ENCODE data around the gene EPHA3.
"Not testable (repeated sequence)": the region's sequence is repeated elsewhere in the genome, so short reads cannot be mapped to it uniquely, and the experiment has no call there.

Gene EPHA3

DNA sequence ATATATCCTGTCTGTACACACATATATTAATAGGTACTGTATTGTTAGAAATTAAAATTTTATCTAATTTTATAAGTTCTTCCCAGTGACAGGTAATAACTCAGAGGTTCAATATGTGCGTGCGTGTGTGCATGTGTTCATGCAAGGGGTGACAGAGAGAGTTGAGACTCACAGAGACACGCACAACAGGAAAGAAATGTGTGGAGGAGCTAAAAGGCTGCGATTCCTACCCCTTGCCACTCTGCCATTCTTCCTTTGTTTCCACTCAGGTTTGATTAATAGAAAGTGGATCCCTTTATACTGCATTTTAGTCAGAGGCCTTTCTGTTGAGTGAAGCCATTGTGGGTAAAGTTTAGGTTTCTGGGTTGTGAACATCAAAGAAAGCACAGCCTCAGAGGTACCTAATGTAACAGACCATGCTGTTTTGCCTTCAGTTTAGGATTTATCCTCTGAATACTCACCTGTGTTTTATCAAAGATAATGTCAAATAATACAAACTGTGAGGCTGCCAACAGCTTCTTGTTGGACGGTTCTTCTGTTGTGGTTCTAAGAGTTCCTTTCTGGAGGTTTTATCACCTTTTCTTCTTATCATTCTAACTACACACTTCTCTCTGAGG lies 182.3 kb downstream of the EPHA3 start:
- DNase-seq: no peak

DNA sequence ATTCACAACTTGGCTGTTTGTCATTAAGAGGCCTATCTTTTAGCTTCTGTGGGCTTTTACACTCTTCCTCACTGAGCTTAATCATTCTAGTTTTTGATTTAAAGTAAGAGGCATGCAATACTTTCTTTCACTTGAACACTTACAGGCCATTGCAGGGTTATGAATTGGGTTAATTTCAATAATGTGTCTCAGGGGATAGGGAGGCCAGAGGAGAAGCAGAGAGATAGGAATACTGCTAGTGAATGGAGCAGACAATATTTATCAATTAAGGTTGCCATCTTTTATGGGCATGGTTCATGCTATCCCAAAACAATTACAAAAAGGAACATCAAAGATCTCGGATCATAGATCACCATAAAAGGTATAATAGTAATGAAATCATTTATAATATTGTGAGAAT lies 189.8 kb downstream of the EPHA3 start:
- DNase-seq: no peak

GRCh38 chr3:89300526-89300925 lies 193.1 kb downstream of the EPHA3 start:
- no peak for DNase-seq

DNA sequence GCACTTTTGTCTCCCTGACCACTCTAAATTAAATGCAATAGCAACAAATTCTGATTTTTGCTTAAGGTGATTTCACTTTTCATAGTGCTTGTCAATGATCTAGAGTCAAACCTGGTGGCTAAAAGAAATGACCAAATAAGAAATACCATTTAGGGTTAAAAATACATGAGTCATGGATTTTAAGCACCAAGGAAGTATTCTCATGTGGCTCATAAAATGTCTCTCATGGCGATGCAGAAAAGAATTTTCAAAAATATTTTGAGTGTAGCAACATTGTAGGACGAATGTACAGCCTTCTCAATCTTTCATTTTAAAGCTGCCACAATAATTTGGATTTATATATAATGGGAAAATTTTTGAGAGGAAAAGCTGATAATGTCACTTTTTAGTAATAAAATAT lies 193.6 kb downstream of the EPHA3 start:
- no peak for DNase-seq

DNA sequence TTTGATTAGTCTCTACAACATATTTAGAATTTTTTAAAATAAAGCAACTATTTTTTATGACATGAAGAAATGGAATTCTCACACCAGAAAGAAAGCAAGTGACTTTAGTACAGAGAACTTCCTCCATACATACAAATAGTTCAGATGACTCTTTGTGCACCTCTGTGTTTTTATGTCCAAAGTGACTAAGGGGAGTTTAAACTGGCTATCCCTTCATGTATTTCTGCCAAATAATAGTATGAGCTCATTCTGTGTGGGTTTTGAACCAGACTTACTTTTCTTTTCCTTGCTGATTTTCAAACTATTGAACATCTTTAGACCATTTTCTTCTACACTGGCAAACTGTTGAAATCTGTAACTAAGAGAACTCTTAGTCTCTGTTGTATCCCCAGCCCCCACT lies 196.3 kb downstream of the EPHA3 start:
- no peak for DNase-seq

- DNase-seq: no peak
Observed at GRCh38 chr3:89306540-89306939, 199.1 kb downstream of the EPHA3 start.

DNA sequence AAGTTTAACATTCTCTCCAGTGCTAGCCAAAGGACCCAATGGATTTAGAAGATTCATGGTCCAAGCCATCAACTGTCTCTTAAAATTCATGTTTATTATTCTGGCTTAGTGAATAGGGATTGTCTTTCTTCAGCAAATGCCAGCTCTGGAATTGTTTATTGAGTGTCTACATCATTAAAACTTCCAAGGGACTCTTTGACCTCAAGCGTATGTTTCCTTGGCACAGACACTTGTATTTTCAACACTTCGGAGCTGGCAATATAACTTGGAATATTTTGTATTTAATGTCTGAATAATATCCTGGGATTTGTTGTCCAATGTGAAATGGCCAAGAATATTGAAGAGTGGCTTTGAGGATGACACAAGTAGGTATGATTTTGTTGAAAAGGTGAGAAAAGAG lies 204.2 kb downstream of the EPHA3 start:
- DNase-seq: no peak

- DNase-seq: no peak
Observed at GRCh38 chr3:89312141-89312540, 204.7 kb downstream of the EPHA3 start.

DNA sequence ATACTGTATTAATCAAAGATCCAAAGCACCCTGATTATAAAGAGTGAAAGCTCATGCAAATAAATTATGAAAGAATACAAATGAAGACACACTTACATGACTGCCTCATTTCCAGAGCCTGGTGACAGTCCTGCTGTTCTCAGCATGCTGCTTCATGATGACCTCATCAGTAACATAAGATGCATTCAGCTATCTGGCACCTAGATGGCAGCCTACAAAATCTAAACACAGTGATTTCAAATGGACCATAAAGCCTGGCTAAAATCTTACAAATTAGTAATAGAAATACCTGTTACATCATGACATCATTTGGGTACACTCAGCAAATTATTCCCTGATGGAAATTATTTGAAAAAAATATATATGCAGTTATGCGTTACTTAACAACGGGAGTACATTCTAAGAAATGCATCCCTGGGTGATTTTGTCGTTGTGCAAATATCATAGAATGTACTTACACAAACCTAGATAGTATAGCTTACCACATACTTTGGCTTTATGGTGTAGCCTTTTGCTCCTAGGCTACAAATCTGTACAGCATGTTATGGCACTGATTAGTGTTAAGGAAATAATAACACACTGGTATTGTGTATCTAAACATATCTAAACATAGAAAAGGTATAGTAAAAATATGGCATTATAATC lies 207.2 kb downstream of the EPHA3 start:
- no peak for DNase-seq

DNA sequence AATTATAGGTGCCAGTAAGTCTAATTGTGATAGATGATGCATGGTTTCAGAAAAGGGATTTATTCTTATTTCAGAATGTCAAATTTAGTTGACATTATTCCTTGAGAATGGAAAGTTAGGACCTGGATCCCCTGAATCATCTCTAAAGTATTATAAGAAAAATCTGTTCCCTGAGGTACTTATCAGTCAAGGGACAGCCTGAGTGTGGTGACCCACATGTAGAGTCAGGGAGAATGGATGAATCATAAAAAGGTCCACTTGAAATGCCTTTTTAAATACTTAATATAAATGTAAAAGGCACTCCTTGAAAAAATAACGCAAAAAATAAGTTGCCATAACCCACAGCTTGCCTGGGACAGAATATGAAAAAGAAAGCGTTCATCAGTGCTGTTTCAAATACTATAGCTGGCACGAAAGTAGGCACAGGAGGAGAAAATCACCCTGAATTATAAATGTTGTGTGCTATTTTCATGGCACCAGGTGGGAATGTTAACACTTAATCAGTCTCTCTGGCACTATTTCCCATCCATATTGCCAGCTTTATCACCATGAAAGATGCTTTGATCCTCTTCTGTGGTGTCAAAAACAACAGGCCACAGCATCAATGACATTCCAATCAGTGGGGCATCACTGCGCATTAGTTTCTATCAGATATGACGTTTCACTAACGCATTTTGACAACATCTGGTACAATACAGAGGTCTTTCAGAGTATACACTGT lies 208.5 kb downstream of the EPHA3 start:
- no peak for DNase-seq

DNA sequence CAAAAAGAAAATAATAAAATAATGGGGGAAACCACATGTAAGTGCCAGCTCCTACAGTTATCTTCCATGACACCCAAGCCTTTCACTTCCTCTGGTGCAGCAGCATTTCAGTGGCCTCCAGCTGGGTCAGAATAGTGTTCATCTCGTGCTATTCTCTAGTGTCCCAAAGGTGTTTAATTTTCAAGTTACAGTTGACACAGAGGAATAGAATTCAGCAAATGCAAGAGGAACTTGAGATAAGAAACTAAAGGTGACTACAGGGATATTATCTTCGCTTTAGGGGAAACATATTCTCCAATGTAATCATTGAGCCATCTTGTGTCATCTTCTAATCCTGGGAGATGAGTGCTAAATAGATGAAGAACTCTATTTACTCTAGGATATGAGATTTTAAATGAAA lies 212.8 kb downstream of the EPHA3 start:
- DNase-seq: no peak

DNA sequence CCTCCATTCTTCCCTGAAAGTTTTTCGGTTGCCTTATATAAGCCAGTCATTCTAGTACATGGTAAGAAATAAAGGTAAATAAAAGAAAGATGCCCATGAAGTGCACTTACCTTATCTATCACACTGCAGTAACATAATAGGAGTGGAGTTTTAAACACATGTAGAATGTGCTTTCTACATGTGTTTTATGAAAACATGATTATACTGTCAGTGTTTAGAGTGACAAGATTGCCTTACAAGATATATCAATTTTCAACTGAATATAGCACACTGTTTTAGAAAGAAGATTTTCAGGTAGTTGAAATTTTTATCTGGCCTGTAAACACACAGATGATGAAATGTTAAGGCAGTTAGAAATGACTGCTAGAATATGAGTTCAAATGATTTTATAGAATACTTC lies 219.6 kb downstream of the EPHA3 start:
- DNase-seq: no peak

DNA sequence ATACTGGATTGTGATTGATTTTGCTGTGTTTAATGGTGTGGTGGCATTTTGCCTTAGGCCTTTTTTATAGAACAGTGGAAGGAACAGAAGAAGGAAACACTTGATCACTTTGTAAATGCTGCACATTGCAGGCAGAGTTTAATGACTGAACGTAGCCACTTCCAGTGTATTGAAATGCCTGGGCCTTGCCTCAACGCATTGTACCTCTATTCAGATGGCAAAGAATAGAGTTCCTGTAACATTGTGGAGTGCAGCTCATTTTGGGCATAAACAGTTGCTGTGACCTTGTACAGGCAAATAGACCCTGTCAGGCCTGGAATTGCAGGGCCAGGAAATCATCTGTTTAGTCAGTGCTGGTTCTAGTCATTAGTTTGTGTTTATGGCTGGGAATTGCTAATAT lies 225.0 kb downstream of the EPHA3 start:
- no peak for DNase-seq

DNA sequence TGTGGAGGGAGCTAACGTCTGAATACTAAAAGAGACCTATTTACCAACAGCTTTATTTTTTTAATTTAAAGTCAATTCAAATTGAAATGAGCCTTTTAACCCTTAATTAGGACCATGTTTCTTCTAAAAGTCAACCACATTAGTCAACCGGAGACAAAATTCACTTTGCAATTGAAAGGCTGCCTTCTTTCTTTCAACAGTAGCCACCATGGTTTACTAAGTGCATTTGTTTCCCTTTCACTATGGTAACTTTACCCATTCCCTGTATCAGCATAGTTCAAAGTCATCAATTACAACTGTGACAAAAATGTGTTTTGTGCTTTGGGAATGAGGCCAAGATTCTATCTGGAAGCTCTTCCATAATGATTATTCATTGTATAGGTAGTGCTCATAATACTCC lies 225.4 kb downstream of the EPHA3 start:
- DNase-seq: no peak

- DNase-seq: no peak
Observed at GRCh38 chr3:89335693-89336092, 228.3 kb downstream of the EPHA3 start.

DNA sequence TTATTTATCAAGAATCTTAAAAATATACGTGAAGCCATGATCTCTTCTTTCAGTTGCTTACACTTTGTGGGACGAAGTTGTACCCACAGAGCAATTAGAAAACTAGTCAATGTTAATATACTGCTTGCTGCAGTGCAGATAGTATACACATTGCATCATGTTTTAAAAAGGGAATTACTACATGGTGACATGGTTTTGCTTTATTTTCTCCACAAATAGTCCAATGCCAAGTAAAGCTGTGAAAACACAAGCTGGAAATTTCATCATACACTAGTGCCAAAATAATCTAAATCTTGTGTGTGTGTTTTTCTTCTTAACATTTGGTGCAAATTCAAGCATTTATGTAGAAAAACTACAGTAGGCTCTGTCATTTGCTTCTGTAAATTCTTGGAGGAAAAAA lies 233.0 kb downstream of the EPHA3 start:
- no peak for DNase-seq

DNA sequence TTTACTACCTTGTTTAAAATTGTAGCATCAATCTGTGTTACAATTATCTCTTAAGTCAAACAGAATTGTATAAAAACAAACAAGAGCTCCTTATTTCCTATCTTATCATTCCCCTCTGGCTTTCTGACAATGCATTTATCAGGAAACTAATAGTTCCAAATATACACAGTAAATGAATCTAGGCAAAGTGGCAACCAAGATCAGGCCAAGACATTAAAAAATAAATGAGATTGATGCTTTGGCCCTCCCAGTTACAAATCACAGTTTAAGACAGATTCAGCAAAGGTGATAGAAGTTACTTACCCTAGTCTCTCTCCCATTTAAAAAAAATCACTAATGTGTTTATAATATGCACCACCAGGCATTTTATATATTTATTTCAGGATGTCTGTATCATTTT lies 236.7 kb downstream of the EPHA3 start:
- DNase-seq: no peak

DNA sequence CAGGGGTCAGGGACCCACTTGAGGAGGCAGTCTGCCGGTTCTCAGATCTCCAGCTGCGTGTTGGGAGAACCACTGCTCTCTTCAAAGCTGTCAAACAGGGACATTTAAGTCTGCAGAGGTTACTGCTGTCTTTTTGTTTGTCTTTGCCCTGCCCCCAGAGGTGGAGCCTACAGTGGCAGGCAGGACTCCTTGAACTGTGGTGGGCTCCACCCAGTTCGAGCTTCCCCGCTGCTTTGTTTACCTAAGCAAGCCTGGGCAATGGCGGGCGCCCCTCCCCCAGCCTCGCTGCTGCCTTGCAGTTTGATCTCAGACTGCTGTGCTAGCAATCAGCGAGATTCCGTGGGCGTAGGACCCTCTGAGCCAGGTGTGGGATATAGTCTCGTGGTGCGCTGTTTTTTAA lies 243.5 kb downstream of the EPHA3 start:
- not testable (repeated sequence) for DNase-seq

GRCh38 chr3:89353465-89353864 lies 246.0 kb downstream of the EPHA3 start:
- no peak for DNase-seq

GRCh38 chr3:89358281-89358680 lies 250.9 kb downstream of the EPHA3 start:
- DNase-seq: no peak

DNA sequence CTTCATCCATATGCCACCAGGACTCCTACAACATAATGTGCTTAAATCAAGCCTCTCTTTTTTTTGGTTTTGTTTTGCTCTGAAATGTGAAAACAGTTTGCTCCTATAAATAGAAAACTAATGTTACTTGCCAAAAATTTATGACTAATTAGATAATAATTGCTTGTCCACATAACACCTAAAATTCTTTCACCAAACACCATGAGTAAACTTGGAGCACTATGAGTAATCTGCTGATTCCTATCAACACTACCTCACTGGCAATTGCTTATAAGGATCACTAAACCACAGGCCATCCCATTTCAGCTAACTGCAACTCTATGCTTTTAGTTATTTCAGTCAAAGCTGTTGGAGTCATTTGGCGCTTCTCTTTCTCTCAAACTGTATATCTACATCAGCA lies 252.7 kb downstream of the EPHA3 start:
- DNase-seq: no peak

- no peak for DNase-seq
Observed at GRCh38 chr3:89362496-89362895, 255.1 kb downstream of the EPHA3 start.

- no peak for DNase-seq
Observed at GRCh38 chr3:89363171-89363570, 255.8 kb downstream of the EPHA3 start.

DNA sequence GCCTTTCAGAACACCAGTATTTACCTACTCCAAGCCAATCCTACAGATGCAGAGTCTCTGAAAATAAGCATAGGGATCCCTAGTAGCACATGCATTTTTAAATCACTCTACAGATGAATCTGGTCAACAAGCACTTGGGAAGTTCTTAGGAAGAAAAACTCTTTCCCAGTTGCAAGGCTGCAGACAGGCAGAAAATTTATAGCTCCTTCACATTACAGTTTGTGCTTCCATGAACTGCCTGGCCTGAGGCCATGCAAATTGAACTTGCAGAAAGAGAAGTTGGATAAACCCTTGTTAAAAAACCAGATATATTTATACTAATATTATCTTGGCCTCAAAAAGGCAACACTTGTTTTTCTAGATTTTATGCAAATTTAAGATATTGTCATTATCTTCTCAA lies 256.9 kb downstream of the EPHA3 start:
- DNase-seq: no peak

GRCh38 chr3:89367166-89367565 lies 259.7 kb downstream of the EPHA3 start:
- DNase-seq: no peak

Measured in CD4-positive, alpha-beta T cell treated with Interleukin-4 for 4 hours (primary cell).